Activated T-helper 2 cell treated with anti-CD3 and anti-CD28 coated beads, Interferon-gamma antibody, Interleukin-2, Interleukin-4, amounts not matched to agents 10 μg/mL and 5 μg/mL and 100 μg/mL, durations not matched to agents 14 hours and 24 hours and 36 hours (primary cell): ENCODE measurements around the gene TRPM7. TPM values are rescaled to one million over a fixed set of nuclear protein-coding genes. Genes with fewer than 3 reads are reported as not detected.
"Not testable (repeated sequence)": the region's sequence is repeated elsewhere in the genome, so short reads cannot be mapped to it uniquely, and the experiment has no call there.

Experiments
- DNase-seq: peaks from one replicate; pipeline ENCODE4 v3.0.0; 2021; ENCODE audit warnings: low spot score
- H3K27ac Mint-ChIP-seq: one replicate; pipeline ENCODE4 v1.8.0; 2021; ENCODE audit warnings: mixed read lengths
- H3K27me3 Mint-ChIP-seq: one replicate; pipeline ENCODE4 v1.8.0; 2021; ENCODE audit warnings: low read depth, mixed read lengths
- H3K36me3 Mint-ChIP-seq: one replicate; pipeline ENCODE4 v1.8.0; 2021; ENCODE audit warnings: low read depth, mixed read lengths
- H3K4me1 Mint-ChIP-seq: one replicate; pipeline ENCODE4 v1.8.0; 2021; ENCODE audit warnings: low read depth, mixed read lengths
- H3K4me3 Mint-ChIP-seq: one replicate; pipeline ENCODE4 v1.8.0; 2021; ENCODE audit warnings: low read depth, mild to moderate bottlenecking, moderate library complexity, mixed read lengths
- H3K9me3 Mint-ChIP-seq: one replicate; pipeline ENCODE4 v1.8.0; 2021; ENCODE audit warnings: mixed read lengths
- intact Hi-C: fragments of 100-400 bp; cut with micrococcal nuclease; formaldehyde crosslinking; loops from one replicate; pipeline ENCODE4 v1.15.1; 2023
- total RNA-seq: library from RNA; stranded (reverse); gene quantifications from 2 replicates; pipeline ENCODE4 v1.2.3, GENCODE V29; 2022

The TRPM7 gene
- total RNA-seq, 1 donor from 2014 or later, result 42.3 TPM

DNA sequence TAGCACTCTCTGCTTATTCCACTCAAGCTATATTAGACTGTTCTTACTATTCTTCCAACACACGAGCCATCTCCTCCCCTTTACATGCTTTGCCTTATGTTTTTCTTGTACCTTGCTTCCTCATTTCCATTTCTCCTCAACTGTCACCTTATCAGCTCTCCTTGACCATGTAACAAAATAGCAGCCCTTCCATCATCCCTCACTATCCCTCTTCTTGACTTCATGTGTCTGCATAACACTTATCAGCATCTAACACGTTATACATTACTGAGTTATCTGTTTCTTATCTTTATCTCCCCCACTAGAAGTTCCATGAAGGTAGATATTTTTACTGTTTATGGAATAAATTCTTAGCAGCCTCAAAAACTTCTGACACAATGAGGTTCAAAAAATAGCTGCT, 45.3 kb downstream of the TRPM7 start:
- no peak for DNase-seq
- H3K4me3 Mint-ChIP-seq, result no peak overlapping the region
- no peaks in the 10 kb centered on the region for H3K9me3 Mint-ChIP-seq
- intact Hi-C loops, result no loop called here
- H3K4me1 Mint-ChIP-seq, result peaks cover 6% of the 10 kb centered on the region
- no peaks in the 10 kb centered on the region for H3K27me3 Mint-ChIP-seq
- H3K27ac Mint-ChIP-seq, result no peak overlapping the region
- H3K36me3 Mint-ChIP-seq, result peaks cover 57% of the 10 kb centered on the region

- H3K27me3 Mint-ChIP-seq, result no peaks in the 10 kb centered on the region
- no peaks in the 10 kb centered on the region for H3K9me3 Mint-ChIP-seq
- intact Hi-C loops, result no loop called here
- H3K4me3 Mint-ChIP-seq, result no peak overlapping the region
- DNase-seq, result no peak
- H3K36me3 Mint-ChIP-seq, result peaks cover 55% of the 10 kb centered on the region
- H3K27ac Mint-ChIP-seq, result no peak overlapping the region
- peaks cover 14% of the 10 kb centered on the region for H3K4me1 Mint-ChIP-seq
These were observed 50.5 kb downstream of the TRPM7 start for GRCh38 chr15:50636146-50636545.

DNA sequence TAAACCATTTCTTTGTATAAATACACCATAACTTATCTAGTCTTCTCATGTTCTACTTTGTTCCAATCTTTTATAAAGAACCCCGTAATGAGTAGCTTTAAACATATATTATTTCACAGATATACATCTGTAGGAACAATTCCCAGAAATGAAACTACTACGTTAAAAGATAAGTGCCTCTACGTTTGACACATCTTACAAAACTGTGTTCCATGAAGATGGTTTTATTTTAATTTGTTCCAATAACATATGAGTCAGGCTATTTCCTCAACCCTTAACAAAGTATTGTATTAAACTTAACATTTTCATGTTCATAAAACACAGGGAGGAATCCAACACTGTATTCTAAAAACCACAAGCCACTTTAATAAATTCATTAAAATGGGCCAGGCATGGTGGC, 52.9 kb downstream of the TRPM7 start:
- Mint-ChIP-seq H3K36me3 (peaks cover 56% of the 10 kb centered on the region), H3K27me3 (no peaks in the 10 kb centered on the region), H3K4me3 (no peak overlapping the region), H3K27ac (peak overlapping the region; percentile 44), H3K9me3 (no peaks in the 10 kb centered on the region), H3K4me1 (peaks cover 14% of the 10 kb centered on the region)
- DNase-seq, result no peak
- intact Hi-C loops, result loop anchor here (5.0 kb wide), 1 partner anchor 254 kb away; no protein-coding TSS in a partner anchor

DNA sequence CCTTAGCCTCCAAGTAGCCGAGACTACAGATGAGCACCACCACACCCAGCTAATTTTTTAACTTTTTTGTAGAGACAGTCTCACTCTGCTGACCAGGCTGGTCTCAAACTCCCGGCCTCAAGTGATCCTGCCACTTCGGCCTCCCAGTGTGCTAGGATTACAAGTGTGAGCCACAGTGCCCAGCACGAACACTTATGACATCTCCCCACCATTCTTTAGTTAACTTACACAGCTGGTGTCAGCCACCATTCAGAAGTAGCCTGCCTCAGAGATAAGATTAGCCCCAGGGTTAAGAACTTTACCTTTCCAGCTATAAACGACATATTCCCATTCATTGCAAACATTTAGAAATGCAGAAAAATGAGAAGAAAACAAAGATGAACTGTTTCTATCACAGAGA, 58.2 kb downstream of the TRPM7 start:
- Mint-ChIP-seq H3K27ac (no peak overlapping the region), H3K27me3 (no peaks in the 10 kb centered on the region)
- no peak for DNase-seq

DNA sequence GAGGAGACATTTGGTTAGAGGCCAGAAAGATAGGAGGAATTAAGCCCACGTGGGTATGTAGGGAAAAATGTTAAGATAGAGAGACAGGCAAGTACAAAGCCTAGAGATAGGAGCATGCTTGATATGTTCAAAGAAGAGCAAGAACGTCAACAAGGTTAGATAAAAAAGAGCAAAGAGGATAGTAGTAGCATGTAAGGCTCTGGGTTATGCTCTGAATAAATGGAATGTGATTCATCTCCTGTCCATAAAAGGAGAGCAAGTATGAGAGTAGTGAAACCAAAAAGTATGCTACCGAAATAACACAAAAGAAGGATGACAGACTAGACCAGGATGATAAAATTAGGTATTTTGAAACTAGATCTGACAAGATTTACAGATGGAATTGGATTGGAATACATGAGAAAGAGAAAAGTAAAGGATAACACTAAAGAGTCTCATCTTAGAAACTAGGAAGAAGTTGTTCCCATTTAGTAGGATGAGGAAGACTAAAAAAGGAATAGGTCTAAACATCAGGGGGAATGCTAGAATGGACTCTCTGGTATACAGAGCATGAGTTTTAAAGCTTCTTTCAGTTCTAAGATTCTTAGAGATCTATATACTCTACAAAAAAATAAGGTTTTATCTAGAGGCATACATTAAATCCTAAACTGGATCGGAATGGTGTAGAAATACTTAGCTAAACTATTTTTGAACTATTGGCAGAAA, 59.1 kb downstream of the TRPM7 start:
- Mint-ChIP-seq H3K36me3 (peaks cover 62% of the 10 kb centered on the region), H3K27ac (peak overlapping the region; percentile 42), H3K27me3 (no peaks in the 10 kb centered on the region), H3K4me3 (no peak overlapping the region), H3K9me3 (no peaks in the 10 kb centered on the region), H3K4me1 (peaks cover 18% of the 10 kb centered on the region)
- DNase-seq, result no peak
- intact Hi-C loops, result loop anchor here (5.0 to 10.0 kb wide), 2 partner anchors 273 to 280 kb away; partner anchors contain the start of genes AP4E1 and GABPB1

More for the DNA sequence above, 58.2 kb downstream of the TRPM7 start:
- intact Hi-C loops, result loop anchor here (5.0 to 10.0 kb wide), 2 partner anchors 274 to 279 kb away; partner anchors contain the start of genes AP4E1 and GABPB1
- Mint-ChIP-seq H3K36me3 (peaks cover 66% of the 10 kb centered on the region), H3K9me3 (no peaks in the 10 kb centered on the region), H3K4me1 (peaks cover 20% of the 10 kb centered on the region), H3K4me3 (no peak overlapping the region)

DNA sequence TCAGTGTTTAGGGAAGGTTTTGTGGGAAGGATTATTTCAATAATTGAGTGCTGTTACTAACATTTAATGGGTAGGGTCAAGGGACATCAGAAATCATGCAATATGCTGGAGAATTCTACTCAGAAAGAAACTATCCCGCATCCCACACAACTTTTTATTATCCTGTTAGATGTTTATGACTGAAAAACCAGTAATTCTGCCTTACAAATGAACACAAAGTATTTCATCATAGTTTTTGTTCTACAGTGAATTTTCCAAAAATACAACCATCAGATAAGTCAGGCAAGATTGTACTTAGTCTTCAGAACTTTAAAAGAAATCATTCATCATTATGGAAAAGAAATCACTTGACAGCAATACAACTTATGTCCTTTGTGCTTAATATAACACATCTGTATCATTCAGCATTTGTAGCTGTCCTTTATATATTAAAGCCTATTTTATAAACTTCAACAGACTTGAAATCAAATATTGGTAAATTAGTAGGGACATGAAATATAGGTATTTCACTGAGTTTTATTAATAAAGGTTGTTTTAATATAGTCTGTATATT, 61.9 kb downstream of the TRPM7 start:
- Mint-ChIP-seq H3K4me1 (peaks cover 18% of the 10 kb centered on the region), H3K36me3 (peaks cover 63% of the 10 kb centered on the region), H3K27ac (no peak overlapping the region), H3K9me3 (no peaks in the 10 kb centered on the region), H3K4me3 (no peak overlapping the region), H3K27me3 (no peaks in the 10 kb centered on the region)
- intact Hi-C loops, result loop anchor here (5.0 to 10.0 kb wide), 2 partner anchors 270 to 283 kb away; partner anchors contain the start of genes AP4E1 and GABPB1
- no peak for DNase-seq

DNA sequence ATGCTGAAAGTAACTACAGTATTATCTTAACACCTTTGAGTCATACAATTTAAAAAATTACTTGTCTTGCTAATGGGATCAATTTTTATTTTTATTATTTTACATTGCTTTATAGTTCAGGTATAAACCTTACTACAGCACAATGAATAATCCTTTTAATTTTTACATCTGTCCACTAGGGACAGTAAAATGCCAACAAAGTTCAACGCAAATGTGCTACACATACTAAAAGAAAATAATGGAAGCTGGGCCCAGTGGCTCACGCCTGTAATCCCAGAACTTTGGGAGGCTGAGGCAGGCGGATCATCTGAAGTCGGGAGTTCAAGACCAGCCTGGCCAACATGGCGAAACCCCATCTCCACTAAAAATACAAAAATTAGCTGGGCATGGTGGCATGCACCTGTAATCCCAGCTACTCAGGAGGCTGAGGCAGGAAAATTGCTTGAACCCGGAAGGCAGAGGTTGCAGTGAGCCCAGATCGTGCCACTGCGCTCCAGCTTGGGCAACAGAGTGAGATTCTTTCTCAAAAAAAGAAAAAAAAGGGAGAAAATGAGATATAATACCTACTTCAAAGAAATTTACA, 64.1 kb downstream of the TRPM7 start:
- intact Hi-C loops, result loop anchor here (10.0 kb wide), 1 partner anchor 268 kb away; the partner anchor contains the start of gene GABPB1
- peaks cover 13% of the 10 kb centered on the region for H3K4me1 Mint-ChIP-seq

GRCh38 chr15:50616960-50617359, 69.6 kb downstream of the TRPM7 start:
- H3K27me3 Mint-ChIP-seq, result not testable (repeated sequence)

More for the DNA sequence above, 64.1 kb downstream of the TRPM7 start:
- not testable (repeated sequence) for H3K4me3 Mint-ChIP-seq, H3K27me3 Mint-ChIP-seq, H3K9me3 Mint-ChIP-seq, H3K27ac Mint-ChIP-seq, DNase-seq
- H3K36me3 Mint-ChIP-seq, result peaks cover 60% of the 10 kb centered on the region

GRCh38 chr15:50616554-50616953, 70.0 kb downstream of the TRPM7 start:
- H3K36me3 Mint-ChIP-seq, result peaks cover 50% of the 10 kb centered on the region
- intact Hi-C loops, DNase-seq, H3K27me3 Mint-ChIP-seq, H3K9me3 Mint-ChIP-seq, H3K27ac Mint-ChIP-seq, H3K4me3 Mint-ChIP-seq, H3K4me1 Mint-ChIP-seq: not testable (repeated sequence)

More at GRCh38 chr15:50616960-50617359, 69.6 kb downstream of the TRPM7 start:
- peaks cover 50% of the 10 kb centered on the region for H3K36me3 Mint-ChIP-seq
- H3K9me3 Mint-ChIP-seq, H3K4me3 Mint-ChIP-seq, intact Hi-C loops, H3K4me1 Mint-ChIP-seq, H3K27ac Mint-ChIP-seq, DNase-seq: not testable (repeated sequence)

GRCh38 chr15:50613600-50613999, 73.0 kb downstream of the TRPM7 start:
- peaks cover 2% of the 10 kb centered on the region for H3K4me1 Mint-ChIP-seq
- H3K4me3 Mint-ChIP-seq, result no peak overlapping the region
- no peak for DNase-seq
- intact Hi-C loops, result no loop called here
- no peaks in the 10 kb centered on the region for H3K27me3 Mint-ChIP-seq
- H3K9me3 Mint-ChIP-seq, result no peaks in the 10 kb centered on the region
- H3K27ac Mint-ChIP-seq, result no peak overlapping the region
- peaks cover 53% of the 10 kb centered on the region for H3K36me3 Mint-ChIP-seq

DNA sequence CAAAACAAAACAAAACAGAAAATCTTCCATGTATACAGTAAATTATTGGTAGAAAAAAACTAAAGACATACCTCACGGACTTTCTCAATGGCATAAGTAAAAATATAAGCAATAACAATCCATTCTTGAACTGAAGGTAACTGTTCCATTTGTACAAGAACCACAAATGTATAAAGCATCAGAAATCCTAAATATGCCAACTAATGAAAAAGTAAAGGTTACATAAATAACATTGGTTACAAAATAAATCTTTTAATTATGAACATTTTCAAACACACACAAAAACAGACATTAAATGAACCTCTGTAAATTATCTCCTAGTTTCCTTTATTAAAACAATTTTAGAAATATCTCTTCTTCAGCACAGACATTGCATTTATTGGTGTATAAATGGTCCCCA, 79.5 kb downstream of the TRPM7 start:
- H3K4me1 Mint-ChIP-seq, result peaks cover 4% of the 10 kb centered on the region
- no peak for DNase-seq
- H3K27ac Mint-ChIP-seq, result no peak overlapping the region
- intact Hi-C loops, result no loop called here
- H3K4me3 Mint-ChIP-seq, result no peak overlapping the region
- peaks cover 6% of the 10 kb centered on the region for H3K9me3 Mint-ChIP-seq
- no peaks in the 10 kb centered on the region for H3K27me3 Mint-ChIP-seq
- H3K36me3 Mint-ChIP-seq, result peaks cover 76% of the 10 kb centered on the region

GRCh38 chr15:50605462-50605861, 81.1 kb downstream of the TRPM7 start:
- H3K36me3 Mint-ChIP-seq, result peaks cover 62% of the 10 kb centered on the region

GRCh38 chr15:50602028-50602427, 84.6 kb downstream of the TRPM7 start:
- H3K27me3 Mint-ChIP-seq, H3K4me1 Mint-ChIP-seq, H3K27ac Mint-ChIP-seq, H3K4me3 Mint-ChIP-seq, DNase-seq, H3K9me3 Mint-ChIP-seq, intact Hi-C loops: not testable (repeated sequence)
- peaks cover 60% of the 10 kb centered on the region for H3K36me3 Mint-ChIP-seq

More at GRCh38 chr15:50605462-50605861, 81.1 kb downstream of the TRPM7 start:
- Mint-ChIP-seq H3K27me3 (no peaks in the 10 kb centered on the region), H3K9me3 (peaks cover 6% of the 10 kb centered on the region), H3K27ac (no peak overlapping the region), H3K4me3 (no peak overlapping the region), H3K4me1 (peaks cover 2% of the 10 kb centered on the region)
- no peak for DNase-seq
- intact Hi-C loops, result no loop called here
